Measurements from ENCODE around the gene RGMB. TPM values are rescaled to one million over a fixed set of nuclear protein-coding genes. Genes with fewer than 3 reads are reported as not detected.

The RGMB gene
- total RNA-seq, 1 experiment from 2014 or later = 35.8 TPM

DNA sequence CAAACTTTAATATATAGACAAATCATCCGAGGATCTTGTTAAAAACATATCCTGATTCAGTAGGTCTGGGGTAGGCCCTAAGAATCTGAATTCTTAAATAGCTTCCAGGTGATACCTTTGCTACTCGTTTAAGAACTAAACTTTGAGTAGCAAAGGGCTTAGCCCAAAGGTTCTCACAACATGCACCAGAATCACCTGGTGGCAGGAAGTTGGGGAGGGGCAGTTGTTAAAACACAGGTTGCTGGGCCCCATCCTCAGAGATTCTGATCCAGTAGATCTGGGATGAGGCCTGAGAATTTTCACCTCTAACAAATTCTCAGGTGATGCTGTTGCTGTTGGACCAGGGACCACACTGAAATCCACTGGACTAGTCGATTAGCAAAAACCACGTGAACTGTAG, 20.0 kb upstream of the RGMB start:
- intact Hi-C loops (cut with micrococcal nuclease; ENCODE audit: unreplicated experiment) = no loop called here
- Mint-ChIP-seq H3K27ac (ENCODE audit: unreplicated experiment) (no peak overlapping the region), H3K4me3 (ENCODE audit: low read depth, unreplicated experiment) (no peak overlapping the region)

DNA sequence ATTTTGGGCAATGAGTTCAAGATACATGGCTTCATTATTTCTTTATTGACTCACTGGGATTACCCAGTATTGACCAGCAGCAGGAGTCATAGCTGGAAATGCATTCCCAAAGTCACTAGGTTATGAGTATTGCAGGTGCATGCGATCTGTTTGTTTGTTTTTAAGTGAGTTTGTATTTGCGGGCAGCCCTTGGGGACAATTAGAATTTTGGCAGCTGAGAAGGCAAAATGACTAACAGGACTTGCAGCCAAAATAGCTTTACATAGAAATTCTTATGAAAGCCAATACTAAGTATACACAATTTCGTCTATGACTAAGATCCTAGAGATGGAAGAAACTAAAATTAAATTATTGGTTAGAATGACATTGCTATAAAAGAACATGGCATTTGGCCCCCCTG, 18.1 kb upstream of the RGMB start:
- Mint-ChIP-seq H3K9me3 (ENCODE audit: low read depth, unreplicated experiment) (no peaks in the 10 kb centered on the region), H3K4me3 (ENCODE audit: low read depth, unreplicated experiment) (no peak overlapping the region), H3K36me3 (ENCODE audit: insufficient read depth, unreplicated experiment) (no peaks in the 10 kb centered on the region), H3K4me1 (ENCODE audit: low read depth, unreplicated experiment) (peaks cover 14% of the 10 kb centered on the region), H3K27ac (ENCODE audit: unreplicated experiment) (no peak overlapping the region), H3K27me3 (ENCODE audit: unreplicated experiment) (no peaks in the 10 kb centered on the region)
- intact Hi-C loops (cut with micrococcal nuclease; ENCODE audit: unreplicated experiment) = no loop called here
- no peak for DNase-seq
- CTCF ChIA-PET = no interaction called here
- TF ChIP-seq, protein P1, sequence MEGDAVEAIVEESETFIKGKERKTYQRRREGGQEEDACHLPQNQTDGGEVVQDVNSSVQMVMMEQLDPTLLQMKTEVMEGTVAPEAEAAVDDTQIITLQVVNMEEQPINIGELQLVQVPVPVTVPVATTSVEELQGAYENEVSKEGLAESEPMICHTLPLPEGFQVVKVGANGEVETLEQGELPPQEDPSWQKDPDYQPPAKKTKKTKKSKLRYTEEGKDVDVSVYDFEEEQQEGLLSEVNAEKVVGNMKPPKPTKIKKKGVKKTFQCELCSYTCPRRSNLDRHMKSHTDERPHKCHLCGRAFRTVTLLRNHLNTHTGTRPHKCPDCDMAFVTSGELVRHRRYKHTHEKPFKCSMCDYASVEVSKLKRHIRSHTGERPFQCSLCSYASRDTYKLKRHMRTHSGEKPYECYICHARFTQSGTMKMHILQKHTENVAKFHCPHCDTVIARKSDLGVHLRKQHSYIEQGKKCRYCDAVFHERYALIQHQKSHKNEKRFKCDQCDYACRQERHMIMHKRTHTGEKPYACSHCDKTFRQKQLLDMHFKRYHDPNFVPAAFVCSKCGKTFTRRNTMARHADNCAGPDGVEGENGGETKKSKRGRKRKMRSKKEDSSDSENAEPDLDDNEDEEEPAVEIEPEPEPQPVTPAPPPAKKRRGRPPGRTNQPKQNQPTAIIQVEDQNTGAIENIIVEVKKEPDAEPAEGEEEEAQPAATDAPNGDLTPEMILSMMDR (IDR thresholded peaks at IDR 0.05; ENCODE audit: unreplicated experiment) = no peak
- BruUV-seq (replicated peaks) = no TSS peak

More for the DNA sequence above, 20.0 kb upstream of the RGMB start:
- no peaks in the 10 kb centered on the region for H3K36me3 Mint-ChIP-seq (ENCODE audit: insufficient read depth, unreplicated experiment)
- H3K27me3 Mint-ChIP-seq (ENCODE audit: unreplicated experiment) = no peaks in the 10 kb centered on the region
- H3K4me1 Mint-ChIP-seq (ENCODE audit: low read depth, unreplicated experiment) = peaks cover 15% of the 10 kb centered on the region
- DNase-seq = no peak
- CTCF ChIA-PET = no interaction called here
- no peaks in the 10 kb centered on the region for H3K9me3 Mint-ChIP-seq (ENCODE audit: low read depth, unreplicated experiment)
- TF ChIP-seq, protein P1 (IDR thresholded peaks at IDR 0.05; ENCODE audit: unreplicated experiment) = no peak
- BruUV-seq (replicated peaks) = no TSS peak

DNA sequence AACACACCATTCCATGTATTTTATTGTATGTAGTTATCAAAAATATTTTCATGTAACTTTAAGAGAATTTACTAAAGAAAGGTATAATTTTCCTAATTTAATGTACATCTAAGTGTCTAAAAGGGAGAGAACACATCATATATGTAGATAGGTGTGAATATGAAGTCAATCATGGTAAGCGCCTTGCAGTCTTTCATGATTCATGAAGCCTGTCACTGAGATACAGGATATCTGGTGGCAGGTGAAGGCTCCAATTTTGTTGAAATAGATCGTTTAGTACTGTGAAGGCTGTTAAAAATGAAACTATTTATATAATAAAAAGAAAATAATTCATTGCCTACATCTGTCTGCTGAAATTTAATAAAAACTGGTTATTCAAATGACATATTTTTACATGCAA, 15.5 kb upstream of the RGMB start:
- no peaks in the 10 kb centered on the region for H3K27me3 Mint-ChIP-seq (ENCODE audit: unreplicated experiment)
- intact Hi-C loops (cut with micrococcal nuclease; ENCODE audit: unreplicated experiment) = no loop called here
- CTCF ChIA-PET = no interaction called here
- H3K4me1 Mint-ChIP-seq (ENCODE audit: low read depth, unreplicated experiment) = peaks cover 9% of the 10 kb centered on the region
- H3K9me3 Mint-ChIP-seq (ENCODE audit: low read depth, unreplicated experiment) = no peaks in the 10 kb centered on the region
- no peak overlapping the region for H3K27ac Mint-ChIP-seq (ENCODE audit: unreplicated experiment)
- no TSS peak for BruUV-seq (replicated peaks)
- no peak overlapping the region for H3K4me3 Mint-ChIP-seq (ENCODE audit: low read depth, unreplicated experiment)
- no peaks in the 10 kb centered on the region for H3K36me3 Mint-ChIP-seq (ENCODE audit: insufficient read depth, unreplicated experiment)
- no peak for DNase-seq
- TF ChIP-seq, protein P1 (IDR thresholded peaks at IDR 0.05; ENCODE audit: unreplicated experiment) = no peak

DNA sequence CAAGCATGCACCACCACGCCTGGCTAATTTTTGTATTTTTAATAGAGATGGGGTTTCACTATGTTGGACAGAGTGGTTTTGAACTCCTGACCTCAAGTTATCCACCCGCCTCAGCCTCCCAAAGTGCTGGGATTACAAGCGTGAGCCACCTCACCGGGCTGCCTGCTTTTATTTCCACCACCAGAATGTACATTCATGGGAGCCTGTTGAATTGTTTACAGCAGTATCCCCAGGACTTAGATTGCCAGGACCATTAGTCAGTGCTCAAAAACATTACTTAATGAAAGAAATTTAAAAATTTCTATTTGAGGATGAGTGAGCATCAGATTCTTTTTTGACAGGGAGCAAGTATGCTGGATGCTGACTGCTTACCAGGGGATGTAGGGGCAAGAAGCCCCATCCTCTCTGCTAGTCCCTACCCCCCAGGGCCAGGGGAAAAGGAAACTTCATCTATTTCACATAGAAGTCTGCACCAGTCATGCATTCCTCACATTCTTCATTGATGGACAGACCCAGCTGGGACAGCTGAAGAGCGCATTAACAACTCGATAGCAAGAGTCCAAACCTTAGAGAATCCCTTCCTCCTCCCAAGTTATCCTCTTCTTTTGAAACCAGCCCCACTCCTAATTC, 10.3 kb upstream of the RGMB start:
- CTCF ChIA-PET = no interaction called here
- H3K9me3 Mint-ChIP-seq (ENCODE audit: low read depth, unreplicated experiment) = no peaks in the 10 kb centered on the region
- DNase-seq = no peak
- H3K27ac Mint-ChIP-seq (ENCODE audit: unreplicated experiment) = no peak overlapping the region
- BruUV-seq (replicated peaks) = no TSS peak
- TF ChIP-seq, protein P1 (IDR thresholded peaks at IDR 0.05; ENCODE audit: unreplicated experiment) = no peak
- H3K4me1 Mint-ChIP-seq (ENCODE audit: low read depth, unreplicated experiment) = peaks cover 6% of the 10 kb centered on the region
- H3K4me3 Mint-ChIP-seq (ENCODE audit: low read depth, unreplicated experiment) = no peak overlapping the region
- intact Hi-C loops (cut with micrococcal nuclease; ENCODE audit: unreplicated experiment) = no loop called here
- H3K36me3 Mint-ChIP-seq (ENCODE audit: insufficient read depth, unreplicated experiment) = peaks cover 1% of the 10 kb centered on the region
- no peaks in the 10 kb centered on the region for H3K27me3 Mint-ChIP-seq (ENCODE audit: unreplicated experiment)
